ENCODE results near the gene EDA. TPM values are rescaled to one million over a fixed set of nuclear protein-coding genes. Genes with fewer than 3 reads are reported as not detected.
"Not testable (repeated sequence)": the region's sequence is repeated elsewhere in the genome, so short reads cannot be mapped to it uniquely, and the experiment has no call there.

The EDA gene
- total RNA-seq, 2 donors from 2014 or later, result 3.6 to 4.6 TPM

GRCh38 chrX:69991685-69992084 lies 375.8 kb downstream of the EDA start:
- Mint-ChIP-seq H3K36me3 (no peaks in the 10 kb centered on the region), H3K9me3 (peaks cover 1 to 5% of the 10 kb centered on the region in 2 donors), H3K27ac (no peak overlapping the region)
- ATAC-seq (no peak), DNase-seq (ENCODE audit: low spot score in 2 of 2) (no peak)

- no peak for DNase-seq (ENCODE audit: low spot score in 2 of 2)
- H3K27ac Mint-ChIP-seq, result no peak overlapping the region
- H3K9me3 Mint-ChIP-seq, result peaks cover 0 to 5% of the 10 kb centered on the region in 2 donors
- H3K36me3 Mint-ChIP-seq, result no peaks in the 10 kb centered on the region
- ATAC-seq, result peak in 1 of 2 donors; percentile 68
Measured at GRCh38 chrX:69993494-69993893, 377.6 kb downstream of the EDA start.

DNA sequence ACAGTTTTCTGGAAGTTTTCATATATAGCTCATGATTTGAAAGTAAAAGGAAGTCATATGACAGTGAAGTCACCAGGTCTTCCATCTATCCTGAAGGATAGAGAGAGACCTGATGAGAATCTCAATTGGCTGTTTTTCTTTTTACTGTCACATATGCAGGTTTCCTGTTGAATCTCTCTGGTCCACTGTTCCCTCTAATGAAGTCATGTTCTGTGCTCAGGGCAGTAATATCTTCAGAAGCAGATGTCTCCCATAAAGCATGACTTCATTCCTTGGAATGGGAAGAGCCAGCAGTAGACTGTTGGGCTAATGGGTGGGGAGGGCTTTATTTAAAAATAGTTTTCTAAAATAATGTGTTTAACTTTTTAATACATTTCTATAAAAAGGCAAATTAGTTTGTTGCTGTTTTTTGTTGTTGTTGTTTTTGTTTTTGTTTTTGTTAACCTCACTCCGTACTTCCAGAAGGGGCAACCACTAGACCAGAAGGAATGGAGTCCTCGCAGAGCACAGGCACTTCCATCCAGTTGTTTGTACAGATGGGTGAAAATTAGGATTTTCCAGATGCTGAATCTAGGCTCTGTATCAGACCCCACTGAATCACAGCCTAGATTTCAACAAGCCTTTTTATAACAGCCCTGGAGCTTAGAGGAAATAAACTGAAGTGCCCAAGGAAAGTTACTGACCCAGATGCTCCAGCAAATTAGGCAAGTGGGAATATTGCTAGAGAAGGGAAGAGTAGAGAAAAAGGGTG lies 379.6 kb downstream of the EDA start:
- peaks cover 0 to 5% of the 10 kb centered on the region in 2 donors for H3K9me3 Mint-ChIP-seq
- H3K36me3 Mint-ChIP-seq, result peaks cover 4 to 5% of the 10 kb centered on the region in 2 donors
- no peak overlapping the region for H3K27ac Mint-ChIP-seq
- no peak for ATAC-seq
- DNase-seq (ENCODE audit: low spot score in 2 of 2), result no peak

DNA sequence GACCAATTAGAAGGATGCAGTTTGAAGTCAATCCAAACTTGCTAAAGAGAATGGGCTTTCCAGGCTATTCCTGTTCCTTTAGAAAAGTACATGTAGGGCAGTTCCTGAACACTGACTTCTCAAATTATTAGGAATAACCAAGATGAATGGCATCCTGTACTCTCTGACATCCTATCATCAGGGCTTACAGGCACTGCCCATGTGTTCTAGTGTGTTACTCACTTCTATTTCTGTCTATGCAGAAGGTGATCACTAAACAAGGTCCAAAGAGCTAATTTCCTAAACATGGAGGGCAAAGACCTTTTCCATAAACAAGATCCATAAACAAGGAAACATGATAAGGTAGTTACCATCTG lies 380.2 kb downstream of the EDA start:
- DNase-seq (ENCODE audit: low spot score in 2 of 2) (no peak), ATAC-seq (no peak)
- peaks cover 4 to 5% of the 10 kb centered on the region in 2 donors for H3K36me3 Mint-ChIP-seq
- peaks cover 0 to 5% of the 10 kb centered on the region in 2 donors for H3K9me3 Mint-ChIP-seq
- no peak overlapping the region for H3K27ac Mint-ChIP-seq

- not testable (repeated sequence) for ATAC-seq; H3K36me3 Mint-ChIP-seq; H3K27ac Mint-ChIP-seq; H3K9me3 Mint-ChIP-seq; DNase-seq (ENCODE audit: low spot score in 2 of 2)
Measured at GRCh38 chrX:69998299-69998698, 382.4 kb downstream of the EDA start.

- H3K36me3 Mint-ChIP-seq, result peaks cover 4 to 5% of the 10 kb centered on the region in 2 donors
- H3K27ac Mint-ChIP-seq, result no peak overlapping the region
- ATAC-seq (no peak), DNase-seq (ENCODE audit: low spot score in 2 of 2) (no peak)
- peaks cover 0 to 5% of the 10 kb centered on the region in 2 donors for H3K9me3 Mint-ChIP-seq
Measured at GRCh38 chrX:70001269-70001668, 385.4 kb downstream of the EDA start.

DNA sequence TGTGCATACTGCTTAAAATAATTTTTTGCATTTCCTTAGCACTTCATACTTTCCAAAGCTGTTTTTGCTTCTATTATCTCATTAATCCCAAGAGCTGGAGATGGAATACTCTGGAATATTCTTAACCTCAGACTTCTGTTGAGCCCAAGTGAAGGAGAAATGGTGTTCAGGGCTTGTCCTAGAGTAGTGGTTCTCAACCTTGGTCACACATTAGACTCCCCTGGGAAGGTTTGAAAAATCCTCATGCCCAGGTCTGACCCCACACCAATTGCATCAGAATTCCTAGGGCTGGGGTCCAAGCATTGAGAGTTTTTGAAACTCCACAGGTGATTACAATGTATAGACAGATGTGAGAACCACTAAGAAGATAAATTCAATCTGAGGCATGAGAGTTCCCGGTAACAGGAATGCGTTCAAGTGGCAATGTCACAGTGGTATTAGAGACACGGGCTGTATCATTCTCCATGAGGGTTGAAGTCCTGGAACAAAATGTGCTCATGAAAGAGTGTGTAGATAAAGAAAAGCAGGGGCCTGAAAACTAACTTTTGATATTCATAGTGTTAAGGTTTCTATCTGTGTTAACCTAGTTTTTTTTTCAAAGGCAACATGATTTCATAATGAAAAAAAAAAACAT lies 385.9 kb downstream of the EDA start:
- ATAC-seq, result peak in 1 of 2 donors; percentile 11
- Mint-ChIP-seq H3K9me3 (peaks cover 0 to 2% of the 10 kb centered on the region in 2 donors), H3K27ac (no peak overlapping the region), H3K36me3 (peaks cover 4 to 5% of the 10 kb centered on the region in 2 donors)
- no peak for DNase-seq (ENCODE audit: low spot score in 2 of 2)

DNA sequence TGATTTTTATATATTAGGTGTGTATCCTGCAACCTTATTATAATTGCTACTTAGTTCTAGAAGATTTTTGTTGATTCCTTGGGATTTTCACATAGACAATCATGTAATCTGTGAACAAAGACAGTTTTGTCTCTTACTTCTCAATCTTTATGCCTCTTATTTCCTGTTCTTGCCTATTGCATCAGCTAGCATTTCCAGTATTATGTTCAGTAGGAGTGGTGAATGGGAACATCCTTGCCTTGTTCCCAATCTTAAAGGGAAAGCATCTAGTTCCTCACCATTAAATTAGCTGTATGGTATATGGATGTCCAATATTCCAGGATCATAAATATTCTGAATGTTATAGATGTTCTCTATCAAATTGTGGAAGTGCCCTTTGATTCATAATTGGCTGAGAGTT lies 392.0 kb downstream of the EDA start:
- H3K36me3 Mint-ChIP-seq, result no peaks in the 10 kb centered on the region

GRCh38 chrX:70009049-70009448 lies 393.1 kb downstream of the EDA start:
- Mint-ChIP-seq H3K27ac (no peak overlapping the region), H3K9me3 (no peaks in the 10 kb centered on the region), H3K36me3 (no peaks in the 10 kb centered on the region)
- DNase-seq (ENCODE audit: low spot score in 2 of 2), result no peak
- no peak for ATAC-seq

More for the DNA sequence above, 392.0 kb downstream of the EDA start:
- H3K9me3 Mint-ChIP-seq, result no peaks in the 10 kb centered on the region
- no peak for ATAC-seq
- no peak overlapping the region for H3K27ac Mint-ChIP-seq
- no peak for DNase-seq (ENCODE audit: low spot score in 2 of 2)

DNA sequence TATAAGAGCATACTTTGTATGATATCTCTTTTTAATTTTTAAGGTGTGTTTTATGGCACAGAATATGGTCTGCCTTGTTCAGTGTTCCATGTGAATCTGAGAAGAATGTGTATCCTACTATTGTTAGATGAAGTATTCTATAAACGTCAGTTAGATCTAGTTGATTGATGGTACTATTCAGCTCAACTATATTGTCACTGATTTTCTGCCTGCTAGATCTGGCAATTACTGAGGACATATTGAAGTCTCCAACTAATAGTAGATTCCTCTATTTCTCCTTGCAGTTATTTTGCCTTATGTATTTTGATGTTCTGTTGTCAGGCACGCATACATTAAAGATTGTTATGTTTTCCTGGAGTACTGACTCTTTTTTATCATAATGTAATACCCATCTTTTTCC lies 394.1 kb downstream of the EDA start:
- no peak for DNase-seq (ENCODE audit: low spot score in 2 of 2)
- ATAC-seq, result no peak

GRCh38 chrX:70012756-70013155 lies 396.8 kb downstream of the EDA start:
- Mint-ChIP-seq H3K36me3 (peaks cover 0 to 12% of the 10 kb centered on the region in 2 donors), H3K27ac (no peak overlapping the region), H3K9me3 (peaks cover 0 to 8% of the 10 kb centered on the region in 2 donors)
- no peak for ATAC-seq
- no peak for DNase-seq (ENCODE audit: low spot score in 2 of 2)

More for the DNA sequence above, 394.1 kb downstream of the EDA start:
- peaks cover 0 to 4% of the 10 kb centered on the region in 2 donors for H3K9me3 Mint-ChIP-seq
- H3K36me3 Mint-ChIP-seq, result peaks cover 0 to 8% of the 10 kb centered on the region in 2 donors
- H3K27ac Mint-ChIP-seq, result no peak overlapping the region

DNA sequence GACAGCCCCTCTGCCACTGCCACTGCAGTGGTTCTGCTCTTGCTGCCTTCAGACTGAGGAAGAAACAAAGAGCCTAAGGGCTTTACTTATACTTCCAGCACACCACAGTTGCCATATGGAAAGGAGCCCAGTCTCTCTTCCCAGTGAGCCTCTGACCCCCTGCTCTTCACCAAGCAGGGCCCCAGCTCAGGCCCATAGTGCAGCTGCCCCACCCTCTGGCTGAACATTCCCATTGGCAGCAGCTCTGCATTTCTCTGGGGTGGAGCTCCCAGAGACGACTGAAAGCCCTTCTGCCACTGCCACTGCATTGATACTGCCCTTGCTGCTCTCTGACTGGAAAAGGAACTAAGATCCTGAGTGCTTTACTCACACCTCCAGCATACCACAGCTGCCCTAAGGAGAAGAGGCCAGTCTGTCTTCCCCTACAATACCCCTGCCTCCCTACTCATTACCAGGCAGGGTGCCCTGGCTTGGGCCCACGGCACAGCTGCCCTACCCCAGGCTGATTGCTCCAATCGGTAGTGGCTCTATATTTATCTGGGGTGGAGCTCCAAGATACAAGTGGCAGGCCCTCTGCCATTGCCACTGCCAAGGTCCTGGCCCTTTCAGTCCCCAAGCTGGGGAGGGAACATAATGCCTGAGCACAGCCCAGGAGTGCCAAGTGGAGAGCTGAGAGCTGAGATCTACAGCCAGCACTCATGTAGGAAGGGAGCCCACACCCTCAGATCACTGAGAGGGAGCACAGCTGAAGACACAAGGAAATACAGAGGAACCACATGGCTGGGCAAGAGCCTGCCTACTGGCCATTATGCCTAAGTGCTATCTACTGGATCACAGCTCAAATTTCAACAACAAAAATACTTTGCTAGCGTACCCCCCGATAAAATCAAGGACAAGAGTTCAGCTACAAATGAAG lies 397.8 kb downstream of the EDA start:
- Mint-ChIP-seq H3K27ac (no peak overlapping the region), H3K36me3 (peaks cover 0 to 15% of the 10 kb centered on the region in 2 donors), H3K9me3 (peaks cover 0 to 11% of the 10 kb centered on the region in 2 donors)
- ATAC-seq (no peak), DNase-seq (ENCODE audit: low spot score in 2 of 2) (no peak)

GRCh38 chrX:70016513-70016912 lies 400.6 kb downstream of the EDA start:
- Mint-ChIP-seq H3K9me3 (peaks cover 0 to 11% of the 10 kb centered on the region in 2 donors), H3K27ac (peak overlapping the region; percentile 37 to 61), H3K36me3 (peaks cover 0 to 15% of the 10 kb centered on the region in 2 donors)
- ATAC-seq (peak in 1 of 2 donors; percentile 93), DNase-seq (ENCODE audit: low spot score in 2 of 2) (no peak)

- DNase-seq (ENCODE audit: low spot score in 2 of 2), result no peak
- Mint-ChIP-seq H3K9me3 (peaks cover 0 to 4% of the 10 kb centered on the region in 2 donors), H3K27ac (no peak overlapping the region), H3K36me3 (peaks cover 0 to 4% of the 10 kb centered on the region in 2 donors)
- ATAC-seq, result no peak
Measured at GRCh38 chrX:70022616-70023015, 406.7 kb downstream of the EDA start.

- no peaks in the 10 kb centered on the region for H3K36me3 Mint-ChIP-seq
- no peak overlapping the region for H3K27ac Mint-ChIP-seq
- DNase-seq (ENCODE audit: low spot score in 2 of 2) (no peak), ATAC-seq (peak in 1 of 2 donors; percentile 26)
- H3K9me3 Mint-ChIP-seq, result no peaks in the 10 kb centered on the region
Measured at GRCh38 chrX:70025464-70025863, 409.6 kb downstream of the EDA start.

DNA sequence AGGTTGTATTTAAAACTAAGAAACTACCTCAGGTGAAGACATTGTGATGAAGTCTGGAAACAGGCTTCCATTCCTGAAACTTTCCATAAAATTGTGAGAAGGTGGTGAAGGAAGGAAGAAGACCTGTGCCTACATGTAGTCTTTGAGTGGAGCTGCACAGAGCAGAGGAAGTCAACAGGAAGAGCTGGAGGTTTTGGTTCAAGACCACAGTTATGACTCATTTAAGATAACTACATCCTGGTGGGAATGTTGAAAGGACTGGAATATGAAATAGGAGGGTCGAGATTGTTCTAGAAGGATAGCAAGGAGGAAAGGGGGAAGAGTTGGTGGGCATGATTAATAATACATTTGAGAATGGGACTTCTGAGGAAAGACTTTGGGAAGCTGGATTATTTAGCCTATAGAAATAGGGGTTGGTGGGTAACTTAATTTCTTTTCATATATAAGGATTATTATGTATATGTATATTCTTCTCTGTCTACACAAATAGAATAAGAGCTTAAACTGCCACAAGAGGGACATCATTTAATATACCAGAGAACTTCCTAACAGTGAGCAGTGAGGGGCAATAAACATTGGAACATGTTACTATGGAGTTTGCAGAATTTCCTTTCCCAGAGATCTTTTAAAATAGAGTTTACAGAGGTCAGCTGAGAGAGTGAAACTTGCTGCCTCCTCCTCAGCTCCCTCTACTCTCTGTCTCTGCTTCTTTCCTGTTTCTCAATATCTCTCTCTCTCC lies 410.4 kb downstream of the EDA start:
- Mint-ChIP-seq H3K36me3 (no peaks in the 10 kb centered on the region), H3K27ac (no peak overlapping the region), H3K9me3 (no peaks in the 10 kb centered on the region)
- ATAC-seq, result no peak
- no peak for DNase-seq (ENCODE audit: low spot score in 2 of 2)

Data from activated naive CD4-positive, alpha-beta T cell treated with anti-CD3 and anti-CD28 coated beads, Interleukin-2, amount 50 U/mL, for 72 hours (primary cell).